ENCODE results near the gene DDX39A. TPM values are rescaled to one million over a fixed set of nuclear protein-coding genes. Genes with fewer than 3 reads are reported as not detected.
A peak's percentile ranks its signal among the peaks of the same experiment; 100 is the strongest.
"Not testable (repeated sequence)": the region's sequence is repeated elsewhere in the genome, so short reads cannot be mapped to it uniquely, and the experiment has no call there.

Gene DDX39A
- total RNA-seq, 2 experiments from 2014 or later = 217 to 226 TPM

DNA sequence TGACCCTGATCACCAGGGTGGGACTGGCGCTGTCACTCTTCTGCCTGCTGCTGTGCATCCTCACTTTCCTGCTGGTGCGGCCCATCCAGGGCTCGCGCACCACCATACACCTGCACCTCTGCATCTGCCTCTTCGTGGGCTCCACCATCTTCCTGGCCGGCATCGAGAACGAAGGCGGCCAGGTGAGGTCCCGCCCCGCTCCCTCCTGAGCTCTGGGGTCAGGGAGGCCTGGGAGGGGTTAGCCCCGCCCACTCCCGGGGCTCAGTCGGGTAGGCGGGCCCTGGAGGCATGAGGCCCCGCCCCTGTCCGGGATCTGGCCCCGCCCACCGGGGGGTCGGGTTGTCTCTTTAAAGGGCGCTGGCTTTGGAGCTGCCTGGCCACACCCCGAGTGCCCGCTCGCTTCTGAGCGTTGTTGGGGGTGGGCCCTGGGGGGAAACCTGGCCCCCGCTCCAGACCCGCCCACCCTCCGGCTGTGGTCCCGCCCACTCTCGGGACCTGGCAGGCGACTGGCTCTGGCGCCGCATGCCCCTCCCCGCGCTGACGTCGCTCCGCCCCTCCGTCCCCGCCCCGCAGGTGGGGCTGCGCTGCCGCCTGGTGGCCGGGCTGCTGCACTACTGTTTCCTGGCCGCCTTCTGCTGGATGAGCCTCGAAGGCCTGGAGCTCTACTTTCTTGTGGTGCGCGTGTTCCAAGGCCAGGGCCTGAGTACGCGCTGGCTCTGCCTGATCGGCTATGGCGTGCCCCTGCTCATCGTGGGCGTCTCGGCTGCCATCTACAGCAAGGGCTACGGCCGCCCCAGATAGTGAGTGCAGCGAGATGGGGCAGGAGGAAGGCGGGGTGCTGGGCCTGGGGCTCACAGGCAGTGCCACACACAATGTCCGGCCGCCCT lies 13.1 kb downstream of the DDX39A start:
- ChIA-PET CTCF (interaction anchor here (0.6 to 5.2 kb wide), 29 partner anchors 9 to 419 kb away, joined by 3 to 82 read pairs (median 4); partner anchors contain the start of genes ADGRE5, ASF1B, DDX39A and PKN1), POLR2A (interaction anchor here (0.6 to 9.4 kb wide), 15 partner anchors 9 to 273 kb away, joined by 3 to 168 read pairs (median 9); partner anchors contain the start of genes ADGRE5 and DDX39A)
- peak; percentile 84 for ATAC-seq
- H3K36me3 Mint-ChIP-seq (ENCODE audit: low read depth) = peaks cover 84% of the 10 kb centered on the region
- H3K27ac Mint-ChIP-seq = peak overlapping the region; percentile 66
- intact Hi-C loops (cut with micrococcal nuclease) = loop anchor here (5.0 kb wide), 1 partner anchor 39 kb away; no protein-coding TSS in a partner anchor
- no peaks in the 10 kb centered on the region for H3K9me3 Mint-ChIP-seq
- DNase-seq = peak; percentile 93
- TF ChIP-seq, protein P1, sequence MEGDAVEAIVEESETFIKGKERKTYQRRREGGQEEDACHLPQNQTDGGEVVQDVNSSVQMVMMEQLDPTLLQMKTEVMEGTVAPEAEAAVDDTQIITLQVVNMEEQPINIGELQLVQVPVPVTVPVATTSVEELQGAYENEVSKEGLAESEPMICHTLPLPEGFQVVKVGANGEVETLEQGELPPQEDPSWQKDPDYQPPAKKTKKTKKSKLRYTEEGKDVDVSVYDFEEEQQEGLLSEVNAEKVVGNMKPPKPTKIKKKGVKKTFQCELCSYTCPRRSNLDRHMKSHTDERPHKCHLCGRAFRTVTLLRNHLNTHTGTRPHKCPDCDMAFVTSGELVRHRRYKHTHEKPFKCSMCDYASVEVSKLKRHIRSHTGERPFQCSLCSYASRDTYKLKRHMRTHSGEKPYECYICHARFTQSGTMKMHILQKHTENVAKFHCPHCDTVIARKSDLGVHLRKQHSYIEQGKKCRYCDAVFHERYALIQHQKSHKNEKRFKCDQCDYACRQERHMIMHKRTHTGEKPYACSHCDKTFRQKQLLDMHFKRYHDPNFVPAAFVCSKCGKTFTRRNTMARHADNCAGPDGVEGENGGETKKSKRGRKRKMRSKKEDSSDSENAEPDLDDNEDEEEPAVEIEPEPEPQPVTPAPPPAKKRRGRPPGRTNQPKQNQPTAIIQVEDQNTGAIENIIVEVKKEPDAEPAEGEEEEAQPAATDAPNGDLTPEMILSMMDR (IDR thresholded peaks at IDR 0.05) = peak; percentile 90
- no peaks in the 10 kb centered on the region for H3K27me3 Mint-ChIP-seq
- peak overlapping the region; percentile 26 for H3K4me3 Mint-ChIP-seq
- H3K4me1 Mint-ChIP-seq (ENCODE audit: low read depth) = peaks cover 21% of the 10 kb centered on the region

DNA sequence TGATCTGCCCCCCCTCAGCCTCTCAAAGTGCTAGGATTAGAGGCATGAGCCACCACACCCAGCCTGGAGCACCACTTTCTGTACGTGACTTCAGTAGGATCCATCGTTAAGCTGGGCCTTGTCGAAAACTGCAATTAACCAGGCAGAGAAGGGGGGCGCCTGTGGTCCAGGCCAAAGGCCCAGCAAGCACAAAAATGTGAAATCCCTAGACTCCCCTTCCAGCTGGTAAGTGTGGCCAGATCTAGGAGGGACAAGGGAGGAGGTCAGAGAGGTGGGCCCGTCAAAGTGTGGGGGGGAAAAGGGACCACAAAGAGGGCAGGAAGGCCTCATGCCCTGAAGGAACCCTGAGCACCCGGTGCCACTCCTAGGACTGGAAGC lies 13.8 kb downstream of the DDX39A start:
- TF ChIP-seq, protein P1 (IDR thresholded peaks at IDR 0.05) = no peak
- ChIA-PET CTCF (interaction anchor here (0.7 to 5.2 kb wide), 18 partner anchors 9 to 269 kb away, joined by 3 to 82 read pairs (median 6); partner anchors contain the start of genes ADGRE5, ASF1B and DDX39A), POLR2A (interaction anchor here (0.6 to 9.4 kb wide), 11 partner anchors 10 to 273 kb away, joined by 3 to 168 read pairs (median 15); partner anchors contain the start of genes ADGRE5 and DDX39A)
- Mint-ChIP-seq H3K27me3 (no peaks in the 10 kb centered on the region), H3K36me3 (ENCODE audit: low read depth) (peaks cover 79% of the 10 kb centered on the region), H3K27ac (no peak overlapping the region), H3K4me3 (no peak overlapping the region), H3K4me1 (ENCODE audit: low read depth) (peaks cover 21% of the 10 kb centered on the region), H3K9me3 (no peaks in the 10 kb centered on the region)
- ATAC-seq = no peak
- DNase-seq = no peak
- intact Hi-C loops (cut with micrococcal nuclease) = loop anchor here (5.0 kb wide), 1 partner anchor 38 kb away; no protein-coding TSS in a partner anchor

DNA sequence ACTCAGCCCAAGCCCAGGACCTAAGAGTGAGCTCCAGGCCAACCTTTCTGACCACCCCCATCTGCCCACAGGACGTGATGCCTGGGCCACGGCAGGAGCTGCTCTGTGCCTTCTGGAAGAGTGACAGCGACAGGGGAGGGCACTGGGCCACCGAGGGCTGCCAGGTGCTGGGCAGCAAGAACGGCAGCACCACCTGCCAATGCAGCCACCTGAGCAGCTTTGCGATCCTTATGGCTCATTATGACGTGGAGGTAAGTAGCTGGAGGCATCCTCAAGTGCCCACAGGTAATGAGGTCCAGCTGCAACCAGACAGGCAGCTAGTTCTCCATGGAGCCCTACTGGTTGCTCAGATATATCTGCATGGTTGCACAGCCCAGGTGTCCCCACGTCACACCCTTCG lies 14.8 kb downstream of the DDX39A start:
- H3K4me3 Mint-ChIP-seq = no peak overlapping the region
- POLR2A ChIA-PET = interaction anchor here (0.7 to 9.4 kb wide), 6 partner anchors 9 to 48 kb away, joined by 4 to 168 read pairs (median 39); partner anchors contain the start of gene ADGRE5
- TF ChIP-seq, protein P1 (IDR thresholded peaks at IDR 0.05) = no peak
- H3K27ac Mint-ChIP-seq = peak overlapping the region; percentile 59
- H3K9me3 Mint-ChIP-seq = no peaks in the 10 kb centered on the region
- ATAC-seq (no peak), DNase-seq (no peak)
- intact Hi-C loops (cut with micrococcal nuclease) = no loop called here
- peaks cover 71% of the 10 kb centered on the region for H3K36me3 Mint-ChIP-seq (ENCODE audit: low read depth)
- no peaks in the 10 kb centered on the region for H3K27me3 Mint-ChIP-seq
- CTCF ChIA-PET = interaction anchor here (1.4 to 5.2 kb wide), 4 partner anchors 8 to 56 kb away, joined by 3 to 82 read pairs (median 22); no protein-coding TSS in a partner anchor
- peaks cover 11% of the 10 kb centered on the region for H3K4me1 Mint-ChIP-seq (ENCODE audit: low read depth)

DNA sequence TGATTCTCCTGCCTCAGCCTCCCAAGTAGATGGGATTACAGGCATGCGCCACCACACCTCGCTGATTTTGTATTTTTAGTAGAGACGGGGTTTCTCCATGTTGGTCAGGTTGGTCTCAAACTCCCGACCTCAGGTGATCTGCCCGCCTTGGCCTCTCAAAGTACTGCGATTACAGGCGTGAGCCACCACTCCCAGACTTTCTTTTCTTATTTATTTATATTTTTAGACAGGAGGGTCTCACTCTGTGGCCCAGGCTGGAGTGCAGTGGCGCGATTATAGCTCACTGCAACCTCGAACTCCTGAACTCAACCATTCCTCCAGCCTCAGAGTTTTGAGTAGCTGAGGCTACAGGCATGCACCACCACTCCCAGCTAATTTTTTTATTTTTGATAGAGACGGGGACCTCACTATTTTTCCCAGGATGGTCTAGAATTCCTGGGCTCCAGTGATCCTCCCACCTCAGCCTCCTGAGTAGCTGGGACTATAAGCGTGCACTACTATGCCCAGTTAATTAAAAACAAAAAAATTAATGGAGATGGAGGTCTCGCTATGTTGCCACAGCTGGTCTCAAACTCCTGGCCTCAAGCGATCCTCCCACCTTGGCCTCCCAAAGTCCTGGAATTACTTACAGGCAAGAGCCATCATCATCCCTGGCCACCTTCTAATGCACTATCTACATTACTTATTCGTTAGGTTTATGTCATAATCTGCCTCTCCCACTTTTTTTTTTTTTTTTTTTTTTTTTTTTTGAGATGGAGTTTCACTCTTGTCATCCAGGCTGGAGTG lies 15.8 kb downstream of the DDX39A start:
- H3K9me3 Mint-ChIP-seq; intact Hi-C loops (cut with micrococcal nuclease); H3K27me3 Mint-ChIP-seq; H3K27ac Mint-ChIP-seq; ATAC-seq; DNase-seq; H3K4me3 Mint-ChIP-seq; H3K4me1 Mint-ChIP-seq (ENCODE audit: low read depth): not testable (repeated sequence)
- ChIA-PET CTCF (interaction anchor here (1.4 to 5.2 kb wide), 3 partner anchors 21 to 55 kb away, joined by 3 to 82 read pairs (median 29); no protein-coding TSS in a partner anchor), POLR2A (interaction anchor here (1.2 to 9.4 kb wide), 3 partner anchors 8 to 39 kb away, joined by 3 to 168 read pairs (median 41); partner anchors contain the start of gene ADGRE5)
- H3K36me3 Mint-ChIP-seq (ENCODE audit: low read depth) = peaks cover 68% of the 10 kb centered on the region

Data from activated CD8-positive, alpha-beta T cell treated with anti-CD3 and anti-CD28 coated beads for 36 hours (primary cell).